Measurements from ENCODE around the gene ATP6V0E2. TPM values are rescaled to one million over a fixed set of nuclear protein-coding genes. Genes with fewer than 3 reads are reported as not detected.

Gene ATP6V0E2

Small RNA genes within 50 kb of the gene (small RNA-seq; reads per million reads assigned to genes)
- gene AC093458.1 (ENCODE audit: insufficient read depth), result not detected
